Measurements from ENCODE around the gene UFC1.

Gene UFC1

DNA sequence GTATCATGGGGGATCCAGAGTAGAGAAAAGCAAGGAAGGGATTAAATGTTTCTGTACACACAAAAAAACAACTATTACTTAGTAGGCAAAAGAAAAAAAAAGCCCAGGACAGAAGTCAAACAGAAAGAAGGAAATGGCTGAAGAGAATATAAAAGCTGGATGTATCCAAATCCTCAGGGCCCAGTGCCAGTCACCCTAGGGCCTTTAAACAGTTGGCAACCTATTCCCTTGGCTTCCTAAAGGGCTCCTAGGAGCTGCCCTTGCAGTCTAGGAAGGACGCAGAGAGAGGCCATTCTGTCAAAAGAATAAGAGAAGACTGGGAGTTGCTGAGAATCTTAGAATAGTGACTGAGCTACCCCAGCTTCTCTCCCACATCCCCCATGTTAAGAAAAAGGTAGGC is 18.6 kb downstream of the UFC1 start:
- DNase-seq, result no peak

DNA sequence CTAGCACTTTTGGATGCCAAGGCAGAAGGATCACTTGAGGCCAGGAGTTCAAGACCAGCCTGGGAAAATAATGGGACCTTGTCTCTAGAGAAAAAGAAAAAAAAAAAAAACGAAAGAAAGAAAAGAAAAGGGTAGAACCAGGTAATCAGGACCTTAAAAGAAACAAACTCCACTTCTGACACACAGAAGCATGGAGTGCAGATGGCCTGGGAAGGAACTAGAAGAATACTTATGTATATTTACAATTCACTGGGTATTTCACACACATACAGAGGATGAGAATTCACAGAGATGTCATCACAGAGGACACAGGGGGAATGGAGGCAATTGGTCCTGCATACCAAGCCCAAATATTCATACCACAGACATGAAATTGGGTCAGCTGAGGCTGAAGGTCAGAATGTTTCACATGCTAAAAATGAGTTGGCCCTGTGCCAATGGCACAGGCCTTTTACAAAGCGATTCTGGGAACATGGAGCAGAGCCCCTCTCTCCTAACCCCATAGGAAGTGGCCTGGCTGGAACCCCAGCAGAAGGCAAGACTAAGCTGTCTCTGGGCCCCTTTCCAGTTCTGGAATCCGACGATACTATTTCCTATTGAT is 19.1 kb downstream of the UFC1 start:
- no peak for DNase-seq

- DNase-seq, result no peak
Measured at GRCh38 chr1:161173711-161174110, 19.9 kb downstream of the UFC1 start.

DNA sequence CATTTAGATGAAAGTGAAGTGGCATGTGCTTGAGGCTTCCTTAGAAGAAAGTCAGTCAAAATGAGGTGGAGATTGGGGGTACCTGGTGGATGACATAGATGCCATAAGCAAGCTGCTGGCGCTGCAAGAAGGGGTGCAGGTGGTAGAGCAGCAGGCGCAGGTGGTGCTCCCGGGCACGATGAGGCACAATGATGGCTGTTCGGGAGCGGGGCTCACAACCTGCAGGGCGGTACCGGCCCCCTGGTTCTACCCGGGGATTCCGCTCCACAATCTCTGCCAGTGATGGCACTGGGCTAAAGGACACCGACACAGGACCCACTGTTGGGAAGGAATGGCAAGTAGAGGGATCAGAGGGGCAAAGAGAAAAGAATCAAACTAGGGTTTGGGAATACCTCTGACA is 21.1 kb downstream of the UFC1 start:
- no peak for DNase-seq

GRCh38 chr1:161175771-161176453 is 22.1 kb downstream of the UFC1 start:
- no peak for DNase-seq

- no peak for DNase-seq
Measured at GRCh38 chr1:161176468-161177111, 22.8 kb downstream of the UFC1 start.

GRCh38 chr1:161177112-161177935 is 23.5 kb downstream of the UFC1 start, which contains the start of gene B4GALT3:
B4GALT3 (minus strand) TSS chr1:161177507; CDS start chr1:161176060, 1,447 bp downstream.
- DNase-seq, result peak; percentile 91 to 94

- DNase-seq, result no peak
Measured at GRCh38 chr1:161177936-161178244, 24.1 kb downstream of the UFC1 start.

GRCh38 chr1:161179698-161180097 is 25.9 kb downstream of the UFC1 start:
- no peak for DNase-seq

DNA sequence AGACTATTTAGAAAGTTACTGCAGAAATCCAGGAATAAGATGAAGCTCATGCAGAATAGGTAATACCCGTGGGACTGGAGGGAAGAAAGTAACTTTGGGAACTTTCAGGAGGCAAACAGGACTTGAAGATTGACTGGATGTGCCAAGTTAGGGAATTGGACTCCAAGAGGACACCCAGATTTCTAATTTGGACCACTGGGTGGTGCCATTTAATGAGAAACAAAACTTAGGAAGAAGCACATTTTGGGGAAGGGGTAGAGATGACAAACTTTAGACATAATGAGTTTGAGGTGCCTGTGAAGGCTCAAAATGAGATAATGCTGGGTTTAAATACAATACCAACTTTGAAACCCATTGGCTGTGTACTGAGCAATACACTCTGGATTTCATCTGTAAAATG is 26.9 kb downstream of the UFC1 start:
- DNase-seq, result no peak

DNA sequence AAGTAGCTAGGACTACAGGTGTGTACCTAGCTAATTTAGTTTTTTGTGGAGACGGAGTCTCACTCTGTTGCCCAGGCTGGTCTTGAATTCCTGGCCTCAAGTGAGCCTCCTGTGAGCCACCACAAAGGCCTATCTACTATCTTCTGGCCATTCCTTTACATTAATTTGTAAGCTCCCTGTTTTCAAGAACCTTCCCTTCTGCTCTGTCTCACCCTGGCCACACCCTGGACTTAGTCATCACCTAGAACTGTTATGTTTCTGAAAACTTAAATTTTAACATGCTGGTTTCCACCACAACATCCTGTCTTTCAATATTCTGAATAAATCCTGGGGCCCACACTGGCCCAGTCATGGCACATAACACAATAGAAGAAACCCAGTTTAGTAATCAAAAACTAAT is 28.4 kb downstream of the UFC1 start:
- no peak for DNase-seq

- no peak for DNase-seq
Measured at GRCh38 chr1:161185282-161185682, 31.5 kb downstream of the UFC1 start.

DNA sequence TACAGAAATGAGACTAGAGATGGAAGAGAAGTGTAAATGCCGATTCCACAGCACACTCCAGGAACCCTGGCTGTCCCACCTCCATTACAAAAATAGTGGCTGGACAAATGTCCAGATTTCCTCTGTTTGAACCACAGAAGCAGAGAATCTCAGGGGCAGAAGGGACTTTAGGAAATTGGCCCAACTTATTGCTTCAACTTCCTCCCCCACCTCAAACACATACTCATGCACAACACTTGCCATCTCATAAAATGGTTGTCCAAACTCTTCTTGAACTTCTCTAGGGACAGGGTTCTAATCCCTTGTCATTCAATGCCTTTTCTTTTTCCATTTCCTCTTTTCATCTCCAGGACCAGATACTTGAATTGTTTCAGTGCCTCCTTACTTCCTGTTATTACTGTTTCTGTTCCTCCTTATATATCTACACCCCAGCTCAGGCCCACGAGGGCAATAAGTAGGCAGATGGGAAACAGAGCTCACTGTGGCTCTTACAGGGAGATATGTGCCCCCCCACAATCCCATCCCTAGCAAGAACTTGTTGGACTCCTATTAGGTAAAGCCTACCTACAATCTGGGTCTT is 32.0 kb downstream of the UFC1 start:
- DNase-seq, result no peak

DNA sequence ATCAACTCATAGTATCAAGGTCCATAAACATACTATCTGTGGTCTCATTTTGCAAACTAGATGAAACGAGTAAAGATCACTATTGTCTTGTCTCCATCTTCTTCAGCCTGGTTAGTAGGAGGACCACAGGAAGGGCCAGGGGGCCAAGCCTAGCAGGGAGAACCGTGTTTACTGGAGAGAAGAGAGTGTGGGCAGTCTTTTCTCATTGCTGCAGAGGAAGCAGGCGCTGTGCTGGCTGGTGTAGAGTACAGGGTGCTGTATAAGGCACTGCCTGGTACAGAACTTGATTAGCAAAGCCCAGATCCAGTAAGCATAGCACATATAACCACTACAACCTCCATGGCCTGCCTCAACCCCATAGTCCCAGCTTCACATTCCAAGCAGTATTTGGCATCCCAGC is 33.5 kb downstream of the UFC1 start:
- DNase-seq, result no peak

DNA sequence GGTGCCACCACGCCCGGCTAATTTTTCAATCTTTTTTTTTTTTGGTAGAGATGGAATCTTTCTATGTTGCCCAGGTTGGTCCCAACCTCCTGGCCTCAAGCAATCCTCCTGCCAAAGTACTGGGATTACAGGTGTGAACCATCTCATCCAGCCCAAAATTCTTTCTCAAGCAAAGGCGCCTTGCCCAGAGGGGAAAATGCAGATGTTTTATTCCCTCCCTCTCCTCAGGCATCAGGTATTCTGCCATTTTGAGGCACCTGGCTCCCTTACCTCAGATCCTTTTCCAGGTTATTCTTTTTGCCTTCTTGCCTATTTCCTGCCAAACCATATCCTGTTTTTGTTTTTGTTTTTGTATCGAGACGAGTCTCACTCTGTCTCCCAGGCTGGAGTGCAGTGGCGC is 34.6 kb downstream of the UFC1 start:
- no peak for DNase-seq

DNA sequence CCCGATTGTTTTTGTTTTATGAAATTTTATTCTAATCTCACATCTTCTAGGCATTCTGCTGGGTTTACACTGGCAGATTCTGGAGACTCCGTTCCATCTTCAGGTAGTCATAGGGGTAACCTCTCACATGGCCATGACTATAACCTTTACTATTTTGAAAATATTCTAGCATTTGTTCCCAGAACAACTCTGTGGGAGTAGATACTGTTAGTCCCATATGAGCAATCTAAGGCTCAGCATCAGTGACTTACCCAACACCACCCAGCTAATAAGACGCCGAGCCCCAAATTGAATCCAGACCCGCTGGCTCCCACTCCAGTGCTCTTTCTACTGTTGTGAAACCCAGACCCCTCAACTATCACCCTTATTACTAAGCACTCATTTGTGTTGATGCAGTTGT is 35.3 kb downstream of the UFC1 start:
- DNase-seq, result no peak

GRCh38 chr1:161190962-161191521 is 37.3 kb downstream of the UFC1 start:
- no peak for DNase-seq

DNA sequence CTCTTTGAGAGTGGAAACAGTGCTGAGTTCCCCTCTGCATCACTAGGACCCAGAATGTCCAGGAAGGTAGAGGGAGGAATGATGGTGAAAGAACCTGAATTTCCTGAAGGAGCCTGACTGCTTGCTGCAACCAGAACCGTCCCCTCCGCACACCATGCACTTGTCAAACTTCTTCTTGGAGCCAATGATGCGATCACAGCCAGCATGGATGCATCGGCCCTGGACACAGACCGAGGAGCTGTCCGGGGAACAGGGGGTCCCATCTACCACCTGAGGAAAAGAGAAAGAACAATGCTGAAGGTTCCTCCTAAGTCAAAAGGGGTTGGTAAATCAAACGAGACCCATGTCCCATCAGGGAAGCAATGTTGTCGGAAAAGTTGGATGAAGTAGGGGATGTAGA is 38.2 kb downstream of the UFC1 start:
- no peak for DNase-seq

- DNase-seq, result peak; percentile 81 to 83
Measured at GRCh38 chr1:161192476-161193465, 39.0 kb downstream of the UFC1 start.

DNA sequence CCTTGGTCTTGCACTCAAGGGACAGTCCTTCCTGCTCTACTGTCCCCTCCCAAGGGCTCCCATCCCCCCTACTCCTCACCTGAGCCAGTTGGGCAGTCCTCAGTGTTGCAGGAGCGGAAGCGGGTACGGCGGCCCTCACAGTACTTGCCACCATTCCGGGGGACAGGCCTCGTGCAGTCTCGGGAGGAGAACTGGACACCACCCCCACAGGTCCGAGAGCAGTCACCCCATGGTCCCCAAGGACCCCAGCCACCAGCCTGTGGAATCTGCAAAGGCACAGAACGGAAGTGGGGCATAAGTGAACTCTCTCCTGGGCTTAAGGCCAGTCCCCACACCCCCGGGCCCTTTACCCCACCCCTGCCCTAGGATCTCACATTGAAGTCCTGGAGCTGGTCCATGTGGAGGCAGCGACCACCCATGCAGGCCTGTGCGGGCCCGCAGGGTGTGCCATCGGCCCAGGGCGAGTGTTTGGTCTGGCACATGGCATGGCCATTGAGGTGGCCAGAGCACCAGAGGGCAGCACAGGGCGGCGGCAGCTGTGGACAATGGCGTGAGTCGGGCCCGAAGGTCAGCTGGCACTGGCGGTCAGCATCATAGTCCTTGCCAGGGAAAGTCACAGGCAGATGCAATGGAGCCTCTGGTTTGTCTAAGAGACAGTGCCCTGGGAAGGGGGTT is 39.9 kb downstream of the UFC1 start:
- DNase-seq, result peak; percentile 50 to 63

GRCh38 chr1:161195171-161195570 is 41.4 kb downstream of the UFC1 start:
- no peak for DNase-seq
